Hepatocyte (in vitro differentiated cells): ENCODE measurements around the gene ERMARD.

Experiments used
- EZH2 ChIP-seq: fragments of 200-600 bp; sonication (generic); IDR thresholded peaks from 2 replicates; pipeline ENCODE4 v1.6.1; 2016; ENCODE audit warnings: antibody characterized with exemption, mild to moderate bottlenecking, borderline replicate concordance
- TF ChIP-seq, protein P1 (sequence below): fragments of 200-600 bp; sonication (generic); IDR thresholded peaks from 2 replicates; pipeline ENCODE4 v1.5.1; 2016; ENCODE audit warnings: antibody characterized with exemption, mild to moderate bottlenecking; ENCODE audit not compliant: poor library complexity

DNA sequence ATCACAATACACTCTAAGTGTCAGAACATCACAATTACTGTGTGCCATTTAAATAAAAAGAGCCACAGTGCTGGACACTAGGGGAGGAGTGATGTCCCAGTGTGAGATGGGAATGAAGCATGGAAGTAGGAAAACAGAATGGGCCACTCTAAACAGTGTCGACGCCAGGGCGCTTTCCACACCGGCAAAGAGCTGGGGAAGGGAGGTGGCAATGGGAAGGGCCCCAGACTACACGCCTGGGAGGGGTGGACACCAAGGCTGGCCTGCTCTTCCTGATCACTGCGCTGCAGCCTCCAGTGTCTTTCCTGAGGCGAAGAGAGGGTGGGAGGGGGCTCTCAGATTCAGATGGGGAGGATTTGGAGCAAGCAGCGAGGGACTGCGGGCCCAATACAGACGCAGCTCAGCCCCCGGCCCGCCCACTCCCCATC is 75.9 kb downstream of the ERMARD start:
- no peak for TF ChIP-seq EZH2
- TF ChIP-seq, protein P1, sequence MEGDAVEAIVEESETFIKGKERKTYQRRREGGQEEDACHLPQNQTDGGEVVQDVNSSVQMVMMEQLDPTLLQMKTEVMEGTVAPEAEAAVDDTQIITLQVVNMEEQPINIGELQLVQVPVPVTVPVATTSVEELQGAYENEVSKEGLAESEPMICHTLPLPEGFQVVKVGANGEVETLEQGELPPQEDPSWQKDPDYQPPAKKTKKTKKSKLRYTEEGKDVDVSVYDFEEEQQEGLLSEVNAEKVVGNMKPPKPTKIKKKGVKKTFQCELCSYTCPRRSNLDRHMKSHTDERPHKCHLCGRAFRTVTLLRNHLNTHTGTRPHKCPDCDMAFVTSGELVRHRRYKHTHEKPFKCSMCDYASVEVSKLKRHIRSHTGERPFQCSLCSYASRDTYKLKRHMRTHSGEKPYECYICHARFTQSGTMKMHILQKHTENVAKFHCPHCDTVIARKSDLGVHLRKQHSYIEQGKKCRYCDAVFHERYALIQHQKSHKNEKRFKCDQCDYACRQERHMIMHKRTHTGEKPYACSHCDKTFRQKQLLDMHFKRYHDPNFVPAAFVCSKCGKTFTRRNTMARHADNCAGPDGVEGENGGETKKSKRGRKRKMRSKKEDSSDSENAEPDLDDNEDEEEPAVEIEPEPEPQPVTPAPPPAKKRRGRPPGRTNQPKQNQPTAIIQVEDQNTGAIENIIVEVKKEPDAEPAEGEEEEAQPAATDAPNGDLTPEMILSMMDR = no peak
